ENCODE results near the gene TTC13. TPM values are rescaled to one million over a fixed set of nuclear protein-coding genes. Genes with fewer than 3 reads are reported as not detected.

The TTC13 gene
- polyA plus RNA-seq, 3 donors from 2014 or later = 11.5 to 23.5 (median 15.9) TPM

- Mint-ChIP-seq H3K27ac (peak overlapping the region in 4 of 6 donors; percentile 11 to 51 (median 22)), H3K9me3 (no peaks in the 10 kb centered on the region), H3K4me1 (peaks cover 59 to 85% of the 10 kb centered on the region in 2 donors), H3K27me3 (ENCODE audit: low read depth in 3 of 3) (no peaks in the 10 kb centered on the region), H3K36me3 (peaks cover 0 to 5% (median 5%) of the 10 kb centered on the region in 3 donors), H3K4me3 (no peak overlapping the region)
- DNase-seq = no peak
Observed at GRCh38 chr1:230964896-230965295, 13.8 kb downstream of the TTC13 start.

- H3K27me3 Mint-ChIP-seq (ENCODE audit: low read depth in 3 of 3) = no peaks in the 10 kb centered on the region
- H3K27ac Mint-ChIP-seq = no peak overlapping the region
- peaks cover 26 to 41% of the 10 kb centered on the region in 2 donors for H3K4me1 Mint-ChIP-seq
- no peaks in the 10 kb centered on the region for H3K9me3 Mint-ChIP-seq
- H3K4me3 Mint-ChIP-seq = no peak overlapping the region
- DNase-seq = no peak
- H3K36me3 Mint-ChIP-seq = peaks cover 4 to 31% (median 15%) of the 10 kb centered on the region in 3 donors
Observed at GRCh38 chr1:230958370-230958769, 20.3 kb downstream of the TTC13 start.

- H3K4me3 Mint-ChIP-seq = no peak overlapping the region
- no peaks in the 10 kb centered on the region for H3K27me3 Mint-ChIP-seq (ENCODE audit: low read depth in 3 of 3)
- no peaks in the 10 kb centered on the region for H3K9me3 Mint-ChIP-seq
- H3K36me3 Mint-ChIP-seq = peaks cover 4 to 36% (median 15%) of the 10 kb centered on the region in 3 donors
- peak overlapping the region in 1 of 6 donors; percentile 76 for H3K27ac Mint-ChIP-seq
- peaks cover 21 to 38% of the 10 kb centered on the region in 2 donors for H3K4me1 Mint-ChIP-seq
- DNase-seq = no peak
Observed at GRCh38 chr1:230957580-230957989, 21.1 kb downstream of the TTC13 start.

GRCh38 chr1:230950404-230950803 is 28.3 kb downstream of the TTC13 start:
- H3K27ac Mint-ChIP-seq = no peak overlapping the region

GRCh38 chr1:230948903-230949302 is 29.8 kb downstream of the TTC13 start:
- H3K36me3 Mint-ChIP-seq = peaks cover 0 to 37% (median 21%) of the 10 kb centered on the region in 3 donors
- peak overlapping the region in 4 of 6 donors; percentile 26 to 70 (median 44) for H3K27ac Mint-ChIP-seq
- peaks cover 11 to 38% of the 10 kb centered on the region in 2 donors for H3K4me1 Mint-ChIP-seq
- H3K27me3 Mint-ChIP-seq (ENCODE audit: low read depth in 3 of 3) = peaks cover 0 to 2% (median 0%) of the 10 kb centered on the region in 3 donors
- DNase-seq = no peak
- H3K9me3 Mint-ChIP-seq = peaks cover 0 to 1% (median 0%) of the 10 kb centered on the region in 6 donors
- no peak overlapping the region for H3K4me3 Mint-ChIP-seq

More at GRCh38 chr1:230950404-230950803, 28.3 kb downstream of the TTC13 start:
- peaks cover 11 to 38% of the 10 kb centered on the region in 2 donors for H3K4me1 Mint-ChIP-seq
- H3K9me3 Mint-ChIP-seq = peaks cover 0 to 1% (median 0%) of the 10 kb centered on the region in 6 donors
- no peak overlapping the region for H3K4me3 Mint-ChIP-seq
- H3K27me3 Mint-ChIP-seq (ENCODE audit: low read depth in 3 of 3) = peaks cover 0 to 2% (median 0%) of the 10 kb centered on the region in 3 donors
- DNase-seq = no peak
- peaks cover 4 to 30% (median 17%) of the 10 kb centered on the region in 3 donors for H3K36me3 Mint-ChIP-seq

- peaks cover 0 to 2% (median 0%) of the 10 kb centered on the region in 3 donors for H3K27me3 Mint-ChIP-seq (ENCODE audit: low read depth in 3 of 3)
- no peak overlapping the region for H3K27ac Mint-ChIP-seq
- H3K36me3 Mint-ChIP-seq = peaks cover 0 to 32% (median 19%) of the 10 kb centered on the region in 3 donors
- DNase-seq = no peak
- peaks cover 0 to 1% (median 0%) of the 10 kb centered on the region in 6 donors for H3K9me3 Mint-ChIP-seq
- H3K4me3 Mint-ChIP-seq = no peak overlapping the region
- peaks cover 11 to 34% of the 10 kb centered on the region in 2 donors for H3K4me1 Mint-ChIP-seq
Observed at GRCh38 chr1:230948301-230948700, 30.4 kb downstream of the TTC13 start.

GRCh38 chr1:230943048-230943593 is 35.5 kb downstream of the TTC13 start:
- peaks cover 0 to 1% (median 0%) of the 10 kb centered on the region in 6 donors for H3K9me3 Mint-ChIP-seq
- no peak overlapping the region for H3K4me3 Mint-ChIP-seq
- peaks cover 8 to 34% (median 20%) of the 10 kb centered on the region in 3 donors for H3K36me3 Mint-ChIP-seq
- no peak for DNase-seq
- peaks cover 0 to 3% (median 0%) of the 10 kb centered on the region in 3 donors for H3K27me3 Mint-ChIP-seq (ENCODE audit: low read depth in 3 of 3)
- peak overlapping the region in 1 of 6 donors; percentile 55 for H3K27ac Mint-ChIP-seq
- H3K4me1 Mint-ChIP-seq = peaks cover 13 to 34% of the 10 kb centered on the region in 2 donors

GRCh38 chr1:230940848-230941247 is 37.8 kb downstream of the TTC13 start:
- Mint-ChIP-seq H3K9me3 (no peaks in the 10 kb centered on the region), H3K4me1 (peaks cover 9 to 22% of the 10 kb centered on the region in 2 donors), H3K27ac (peak overlapping the region in 2 of 6 donors; percentile 17 to 32), H3K4me3 (no peak overlapping the region), H3K27me3 (ENCODE audit: low read depth in 3 of 3) (peaks cover 0 to 3% (median 0%) of the 10 kb centered on the region in 3 donors), H3K36me3 (peaks cover 8 to 32% (median 23%) of the 10 kb centered on the region in 3 donors)
- no peak for DNase-seq

GRCh38 chr1:230939806-230940489 is 38.7 kb downstream of the TTC13 start:
- Mint-ChIP-seq H3K9me3 (no peaks in the 10 kb centered on the region), H3K4me1 (peaks cover 10 to 28% of the 10 kb centered on the region in 2 donors), H3K27ac (peak overlapping the region in 4 of 6 donors; percentile 1 to 45 (median 13)), H3K4me3 (no peak overlapping the region), H3K36me3 (peaks cover 15 to 29% (median 23%) of the 10 kb centered on the region in 3 donors), H3K27me3 (ENCODE audit: low read depth in 3 of 3) (peaks cover 0 to 4% (median 0%) of the 10 kb centered on the region in 3 donors)
- no peak for DNase-seq

- no peak for DNase-seq
- Mint-ChIP-seq H3K27ac (peak overlapping the region in 3 of 6 donors; percentile 3 to 47 (median 12)), H3K4me3 (no peak overlapping the region), H3K36me3 (peaks cover 17 to 22% (median 17%) of the 10 kb centered on the region in 3 donors), H3K27me3 (ENCODE audit: low read depth in 3 of 3) (peaks cover 0 to 4% (median 0%) of the 10 kb centered on the region in 3 donors), H3K4me1 (peaks cover 19 to 38% of the 10 kb centered on the region in 2 donors), H3K9me3 (no peaks in the 10 kb centered on the region)
Observed at GRCh38 chr1:230938924-230939368, 39.7 kb downstream of the TTC13 start.

- H3K27ac Mint-ChIP-seq = peak overlapping the region in 2 of 6 donors; percentile 34 to 73
- peaks cover 0 to 3% (median 0%) of the 10 kb centered on the region in 3 donors for H3K27me3 Mint-ChIP-seq (ENCODE audit: low read depth in 3 of 3)
- no peaks in the 10 kb centered on the region for H3K9me3 Mint-ChIP-seq
- H3K4me3 Mint-ChIP-seq = no peak overlapping the region
- no peak for DNase-seq
- peaks cover 17 to 36% of the 10 kb centered on the region in 2 donors for H3K4me1 Mint-ChIP-seq
- peaks cover 16 to 31% (median 17%) of the 10 kb centered on the region in 3 donors for H3K36me3 Mint-ChIP-seq
Observed at GRCh38 chr1:230937371-230937770, 41.3 kb downstream of the TTC13 start.

- Mint-ChIP-seq H3K9me3 (no peaks in the 10 kb centered on the region), H3K36me3 (peaks cover 16 to 35% (median 17%) of the 10 kb centered on the region in 3 donors), H3K27ac (peak overlapping the region in 4 of 6 donors; percentile 12 to 43 (median 40)), H3K4me1 (peaks cover 17 to 36% of the 10 kb centered on the region in 2 donors), H3K27me3 (ENCODE audit: low read depth in 3 of 3) (peaks cover 0 to 3% (median 0%) of the 10 kb centered on the region in 3 donors), H3K4me3 (no peak overlapping the region)
- DNase-seq = no peak
Observed at GRCh38 chr1:230936475-230936874, 42.2 kb downstream of the TTC13 start.

- H3K27ac Mint-ChIP-seq = peak overlapping the region; percentile 25 to 70 (median 40)
- H3K36me3 Mint-ChIP-seq = peaks cover 16 to 40% (median 17%) of the 10 kb centered on the region in 3 donors
- peaks cover 16 to 36% of the 10 kb centered on the region in 2 donors for H3K4me1 Mint-ChIP-seq
Observed at GRCh38 chr1:230935852-230936251, 42.8 kb downstream of the TTC13 start.

GRCh38 chr1:230930986-230931385 is 47.7 kb downstream of the TTC13 start:
- peaks cover 0 to 3% (median 0%) of the 10 kb centered on the region in 3 donors for H3K27me3 Mint-ChIP-seq (ENCODE audit: low read depth in 3 of 3)
- no peak overlapping the region for H3K27ac Mint-ChIP-seq
- H3K36me3 Mint-ChIP-seq = peaks cover 18 to 50% (median 37%) of the 10 kb centered on the region in 3 donors
- peaks cover 11 to 20% of the 10 kb centered on the region in 2 donors for H3K4me1 Mint-ChIP-seq
- no peak for DNase-seq
- no peak overlapping the region for H3K4me3 Mint-ChIP-seq
- no peaks in the 10 kb centered on the region for H3K9me3 Mint-ChIP-seq

More at GRCh38 chr1:230935852-230936251, 42.8 kb downstream of the TTC13 start:
- no peak for DNase-seq
- no peaks in the 10 kb centered on the region for H3K9me3 Mint-ChIP-seq
- peaks cover 0 to 3% (median 0%) of the 10 kb centered on the region in 3 donors for H3K27me3 Mint-ChIP-seq (ENCODE audit: low read depth in 3 of 3)
- H3K4me3 Mint-ChIP-seq = no peak overlapping the region
